Thymus (tissue), 11 donors: ENCODE results near the gene KRTAP21-1. TPM values are rescaled to one million over a fixed set of nuclear protein-coding genes. Genes with fewer than 3 reads are reported as not detected.

Experiments used
- DNase-seq, 9 donors: peaks; one replicate each; pipeline ENCODE4 v3.0.0-alpha.2; 2013; ENCODE audit warnings: low spot score in 9 of 9, low read depth in 6 of 9, missing footprints in 1 of 9
- H3K27ac ChIP-seq, 2 donors: one replicate each; pipeline ENCODE4 v1.5.1; 2013; ENCODE audit warnings: control low read depth in 1 of 2, low read depth in 1 of 2, low read length in 1 of 2, mild to moderate bottlenecking in 1 of 2, moderate library complexity in 1 of 2
- H3K27me3 ChIP-seq, 2 donors: one replicate each; pipeline ENCODE4 v1.5.1; 2013; ENCODE audit warnings: low read length in 1 of 2; ENCODE audit not compliant: control insufficient read depth in 2 of 2, insufficient read depth in 1 of 2
- H3K36me3 ChIP-seq, 2 donors: one replicate each; pipeline ENCODE4 v1.5.1; 2013; ENCODE audit warnings: low read length in 1 of 2, mild to moderate bottlenecking in 1 of 2, moderate library complexity in 1 of 2; ENCODE audit not compliant: control insufficient read depth in 2 of 2, insufficient read depth in 2 of 2
- H3K4me1 ChIP-seq, 2 donors: one replicate each; pipeline ENCODE4 v1.5.1; 2013; ENCODE audit warnings: low read length in 2 of 2; ENCODE audit not compliant: control insufficient read depth in 2 of 2, insufficient read depth in 2 of 2
- H3K4me3 ChIP-seq, 2 donors: one replicate each; pipeline ENCODE4 v1.5.1; 2013; ENCODE audit warnings: low read length in 2 of 2, control low read depth in 1 of 2, mild to moderate bottlenecking in 1 of 2
- H3K9me3 ChIP-seq, 2 donors: one replicate each; pipeline ENCODE4 v1.5.1; 2013; ENCODE audit warnings: low read length in 1 of 2, mild to moderate bottlenecking in 1 of 2; ENCODE audit not compliant: control insufficient read depth in 2 of 2, insufficient read depth in 1 of 2
- polyA plus RNA-seq: library from polyadenylated mRNA; stranded (reverse); fragments of 200-250 nt; gene quantifications from one replicate; pipeline ENCODE4 v1.2.3, GENCODE V29; 2013
- total RNA-seq: library from RNA; stranded (reverse); fragments of 120-200 nt; gene quantifications from one replicate; pipeline ENCODE4 v1.2.4, GENCODE V29; 2013
- donor health status: healthy.

Gene KRTAP21-1
- total and polyA plus RNA-seq, 2 donors = not detected

DNA sequence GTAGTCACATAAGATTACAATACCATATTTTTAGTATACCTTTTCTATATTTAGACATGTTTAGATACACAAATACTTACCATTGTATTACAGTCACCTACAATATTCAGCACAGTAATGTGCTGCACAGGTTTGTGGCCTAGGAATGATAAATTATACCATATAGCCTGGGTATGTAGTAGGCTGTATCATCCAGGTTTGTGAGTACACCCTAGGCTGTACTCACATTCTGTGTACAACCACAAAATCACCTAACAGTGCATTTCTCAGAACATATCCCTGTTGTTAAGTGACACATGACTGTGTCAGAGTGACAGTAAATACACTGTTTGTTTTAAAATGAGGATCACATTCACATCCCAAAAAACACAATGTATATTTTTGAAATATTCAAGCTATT lies 47.8 kb downstream of the KRTAP21-1 start:
- Histone ChIP-seq H3K27me3 (no peaks in the 10 kb centered on the region), H3K4me1 (no peaks in the 10 kb centered on the region), H3K4me3 (no peak overlapping the region), H3K9me3 (no peaks in the 10 kb centered on the region), H3K36me3 (no peaks in the 10 kb centered on the region), H3K27ac (no peak overlapping the region)
- no peak for DNase-seq

Other genes with a start within 250 kb of the KRTAP21-1 start
- not detected for gene KRTAP19-6, start 213.6 kb downstream of the KRTAP21-1 start, total RNA-seq
- not detected for gene KRTAP19-6, start 213.6 kb downstream of the KRTAP21-1 start, polyA plus RNA-seq
- gene KRTAP19-7, start 194.1 kb downstream of the KRTAP21-1 start, total RNA-seq = not detected
- not detected for gene KRTAP19-7, start 194.1 kb downstream of the KRTAP21-1 start, polyA plus RNA-seq
- gene KRTAP22-2, start 165.0 kb downstream of the KRTAP21-1 start, total RNA-seq = not detected
- gene KRTAP22-2, start 165.0 kb downstream of the KRTAP21-1 start, polyA plus RNA-seq = not detected
- not detected for gene KRTAP6-3, start 163.0 kb downstream of the KRTAP21-1 start, total RNA-seq
- gene KRTAP6-3, start 163.0 kb downstream of the KRTAP21-1 start, polyA plus RNA-seq = not detected
- not detected for gene KRTAP6-2, start 156.5 kb downstream of the KRTAP21-1 start, total RNA-seq
- gene KRTAP6-2, start 156.5 kb downstream of the KRTAP21-1 start, polyA plus RNA-seq = not detected
- not detected for gene KRTAP22-1, start 154.3 kb downstream of the KRTAP21-1 start, total RNA-seq
- gene KRTAP22-1, start 154.3 kb downstream of the KRTAP21-1 start, polyA plus RNA-seq = not detected
- not detected for gene KRTAP6-1, start 141.5 kb downstream of the KRTAP21-1 start, total RNA-seq
- gene KRTAP6-1, start 141.5 kb downstream of the KRTAP21-1 start, polyA plus RNA-seq = not detected
- not detected for gene KRTAP20-1, start 139.0 kb downstream of the KRTAP21-1 start, total RNA-seq
- not detected for gene KRTAP20-1, start 139.0 kb downstream of the KRTAP21-1 start, polyA plus RNA-seq
- gene KRTAP20-4, start 134.8 kb downstream of the KRTAP21-1 start, total RNA-seq = not detected
- gene KRTAP20-4, start 134.8 kb downstream of the KRTAP21-1 start, polyA plus RNA-seq = not detected
- not detected for gene KRTAP20-2, start 120.2 kb downstream of the KRTAP21-1 start, total RNA-seq
- gene KRTAP20-2, start 120.2 kb downstream of the KRTAP21-1 start, polyA plus RNA-seq = not detected
- not detected for gene KRTAP20-3, start 112.6 kb downstream of the KRTAP21-1 start, total RNA-seq
- gene KRTAP20-3, start 112.6 kb downstream of the KRTAP21-1 start, polyA plus RNA-seq = not detected
- gene KRTAP21-3, start 36.7 kb downstream of the KRTAP21-1 start, total RNA-seq = not detected
- gene KRTAP21-3, start 36.7 kb downstream of the KRTAP21-1 start, polyA plus RNA-seq = not detected
- not detected for gene KRTAP21-2, start 8.2 kb downstream of the KRTAP21-1 start, total RNA-seq
- gene KRTAP21-2, start 8.2 kb downstream of the KRTAP21-1 start, polyA plus RNA-seq = not detected
- gene KRTAP8-1, start 57.8 kb upstream of the KRTAP21-1 start, total RNA-seq = not detected
- 0.16 TPM for gene KRTAP8-1, start 57.8 kb upstream of the KRTAP21-1 start, polyA plus RNA-seq
- gene KRTAP7-1, start 74.3 kb upstream of the KRTAP21-1 start, total RNA-seq = not detected
- 0.23 TPM for gene KRTAP7-1, start 74.3 kb upstream of the KRTAP21-1 start, polyA plus RNA-seq
- 0.09 TPM for gene KRTAP11-1, start 126.2 kb upstream of the KRTAP21-1 start, total RNA-seq
- 0.16 TPM for gene KRTAP11-1, start 126.2 kb upstream of the KRTAP21-1 start, polyA plus RNA-seq